BJ (cell line): ENCODE measurements around the gene GLI3. TPM values are rescaled to one million over a fixed set of nuclear protein-coding genes. Genes with fewer than 3 reads are reported as not detected.

ENCODE experiments used
- CTCF ChIA-PET: fragments of 350-600 bp; formaldehyde crosslinking; extraction: SDS; loops from one replicate; lab custom pipeline; 2021; ENCODE audit warnings: antibody characterized with exemption, inconsistent platforms; lab: Yijun Ruan, JAX
- POLR2A ChIA-PET: fragments of 300-600 bp; sonication (Branson Sonifier 250); formaldehyde crosslinking; extraction: SDS; loops from one replicate; lab custom pipeline; 2021; ENCODE audit warnings: antibody characterized with exemption; lab: Charles Lee
- DNase-seq: peaks from one replicate; pipeline ENCODE4 v3.0.0-alpha.2; 2011; ENCODE audit warnings: low read depth
- H3K27me3 ChIP-seq: 2 replicates; pipeline ENCODE4 v1.6.0; 2011; ENCODE audit warnings: low read length; ENCODE audit not compliant: control insufficient read depth, insufficient read depth
- H3K36me3 ChIP-seq: 2 replicates; pipeline ENCODE4 v1.5.1; 2011; ENCODE audit warnings: low read length; ENCODE audit not compliant: control insufficient read depth, insufficient read depth
- H3K4me3 ChIP-seq: 2 replicates; pipeline ENCODE4 v1.5.1; 2011; ENCODE audit warnings: low read depth, mild to moderate bottlenecking, control low read depth, low read length
- polyA plus RNA-seq: library from polyadenylated mRNA; depleted of rRNA; stranded (reverse); fragments of >200 nt; gene quantifications from 2 replicates; pipeline ENCODE4 v1.2.3, GENCODE V29; 2011
- TF ChIP-seq, protein P1 (sequence below): IDR thresholded peaks from 2 replicates; pipeline ENCODE4 v1.5.1; 2011; ENCODE audit warnings: low read depth, mild to moderate bottlenecking, control low read depth, inconsistent platforms, low read length, moderate library complexity; ENCODE audit not compliant: insufficient read depth

Gene GLI3
- polyA plus RNA-seq, 1 experiment: 5.1 TPM

DNA sequence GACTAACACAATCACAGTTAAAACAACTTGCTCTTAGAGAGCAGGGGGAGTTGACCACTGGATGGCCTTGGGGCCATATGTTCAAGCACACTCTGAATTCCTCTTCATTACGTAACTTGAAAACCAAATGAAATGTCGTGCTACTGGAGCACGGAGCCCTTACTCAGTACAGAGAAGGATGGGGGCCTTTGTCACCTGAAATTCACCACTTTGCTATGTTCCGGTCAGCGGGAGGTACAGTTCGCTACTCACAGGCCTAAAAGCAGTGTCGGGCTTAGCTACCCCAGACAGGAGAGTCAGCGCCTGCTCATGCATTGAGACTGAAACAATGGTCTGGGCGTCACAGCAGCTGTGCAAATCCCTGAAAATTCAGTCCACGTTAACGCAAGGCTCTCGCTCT is 39.6 kb downstream of the GLI3 start:
- Histone ChIP-seq H3K36me3 (peaks cover under 1% of the 10 kb centered on the region; the same call in 1 of the 2 replicates), H3K4me3 (no peak overlapping the region), H3K27me3 (no peaks in the 10 kb centered on the region)
- CTCF ChIA-PET: no interaction called here
- POLR2A ChIA-PET: no interaction called here
- TF ChIP-seq, protein P1, sequence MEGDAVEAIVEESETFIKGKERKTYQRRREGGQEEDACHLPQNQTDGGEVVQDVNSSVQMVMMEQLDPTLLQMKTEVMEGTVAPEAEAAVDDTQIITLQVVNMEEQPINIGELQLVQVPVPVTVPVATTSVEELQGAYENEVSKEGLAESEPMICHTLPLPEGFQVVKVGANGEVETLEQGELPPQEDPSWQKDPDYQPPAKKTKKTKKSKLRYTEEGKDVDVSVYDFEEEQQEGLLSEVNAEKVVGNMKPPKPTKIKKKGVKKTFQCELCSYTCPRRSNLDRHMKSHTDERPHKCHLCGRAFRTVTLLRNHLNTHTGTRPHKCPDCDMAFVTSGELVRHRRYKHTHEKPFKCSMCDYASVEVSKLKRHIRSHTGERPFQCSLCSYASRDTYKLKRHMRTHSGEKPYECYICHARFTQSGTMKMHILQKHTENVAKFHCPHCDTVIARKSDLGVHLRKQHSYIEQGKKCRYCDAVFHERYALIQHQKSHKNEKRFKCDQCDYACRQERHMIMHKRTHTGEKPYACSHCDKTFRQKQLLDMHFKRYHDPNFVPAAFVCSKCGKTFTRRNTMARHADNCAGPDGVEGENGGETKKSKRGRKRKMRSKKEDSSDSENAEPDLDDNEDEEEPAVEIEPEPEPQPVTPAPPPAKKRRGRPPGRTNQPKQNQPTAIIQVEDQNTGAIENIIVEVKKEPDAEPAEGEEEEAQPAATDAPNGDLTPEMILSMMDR: no peak
- peak; percentile 48 for DNase-seq

DNA sequence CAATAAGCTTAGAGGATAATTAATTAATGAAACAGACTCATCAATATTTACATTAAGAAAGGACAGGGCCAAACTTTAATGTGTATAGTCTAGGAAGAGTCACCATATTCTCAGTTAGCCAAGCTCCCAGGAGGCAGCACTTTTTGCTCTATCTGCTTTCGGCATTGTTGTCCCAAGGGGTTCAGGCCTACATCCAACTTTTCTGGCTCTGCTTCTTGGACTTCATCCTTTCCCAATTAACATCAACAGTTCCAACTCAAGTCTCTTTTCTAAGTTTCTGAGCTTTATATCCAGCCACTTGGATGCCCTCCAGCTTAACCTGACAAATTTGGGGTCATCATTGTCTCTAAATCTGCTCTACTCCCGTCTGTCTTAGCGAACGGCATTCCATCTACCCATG is 42.8 kb downstream of the GLI3 start:
- TF ChIP-seq, protein P1: no peak
- ChIA-PET POLR2A (no interaction called here), CTCF (interaction anchor here (1.9 kb wide), 1 partner anchor 214 kb away, joined by 4 read pairs; no protein-coding TSS in a partner anchor)
- Histone ChIP-seq H3K27me3 (no peaks in the 10 kb centered on the region), H3K4me3 (no peak overlapping the region), H3K36me3 (no peaks in the 10 kb centered on the region)
- no peak for DNase-seq

DNA sequence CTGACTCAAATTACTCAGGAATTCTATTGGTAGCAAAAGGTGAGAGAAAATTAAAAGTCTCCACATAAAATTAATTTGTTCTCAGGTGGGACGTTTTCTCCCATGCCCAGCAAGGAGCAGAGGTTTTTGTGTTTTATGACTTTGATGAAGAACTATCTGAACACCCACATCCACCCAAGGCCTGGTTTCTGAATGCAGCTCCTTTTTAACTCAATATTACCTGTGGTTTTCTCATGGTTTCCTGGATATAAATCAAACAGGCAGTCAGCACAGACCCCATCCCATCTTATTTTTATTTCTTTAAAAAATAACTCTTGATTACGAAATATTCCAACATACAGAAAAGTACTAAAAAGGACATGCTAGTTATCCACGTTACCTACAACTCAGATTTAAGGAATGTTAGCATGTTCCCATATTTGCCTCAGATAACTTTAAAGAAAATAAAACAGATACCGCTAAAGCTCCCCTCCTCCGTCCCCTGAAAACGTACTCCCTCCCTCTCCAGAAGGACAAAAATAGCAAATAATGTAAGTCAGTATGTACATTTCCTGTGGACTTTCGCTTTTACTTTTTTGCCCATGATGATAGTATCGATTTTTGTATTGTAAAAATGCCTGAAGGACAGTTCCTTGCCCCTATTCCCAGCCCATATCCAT is 43.4 kb downstream of the GLI3 start:
- Histone ChIP-seq H3K27me3 (no peaks in the 10 kb centered on the region), H3K36me3 (no peaks in the 10 kb centered on the region), H3K4me3 (no peak overlapping the region)
- ChIA-PET POLR2A (no interaction called here), CTCF (interaction anchor here (0.6 to 1.9 kb wide), 3 partner anchors 178 to 692 kb away, joined by 3 to 4 read pairs (median 3); no protein-coding TSS in a partner anchor)
- no peak for DNase-seq
- TF ChIP-seq, protein P1: no peak

DNA sequence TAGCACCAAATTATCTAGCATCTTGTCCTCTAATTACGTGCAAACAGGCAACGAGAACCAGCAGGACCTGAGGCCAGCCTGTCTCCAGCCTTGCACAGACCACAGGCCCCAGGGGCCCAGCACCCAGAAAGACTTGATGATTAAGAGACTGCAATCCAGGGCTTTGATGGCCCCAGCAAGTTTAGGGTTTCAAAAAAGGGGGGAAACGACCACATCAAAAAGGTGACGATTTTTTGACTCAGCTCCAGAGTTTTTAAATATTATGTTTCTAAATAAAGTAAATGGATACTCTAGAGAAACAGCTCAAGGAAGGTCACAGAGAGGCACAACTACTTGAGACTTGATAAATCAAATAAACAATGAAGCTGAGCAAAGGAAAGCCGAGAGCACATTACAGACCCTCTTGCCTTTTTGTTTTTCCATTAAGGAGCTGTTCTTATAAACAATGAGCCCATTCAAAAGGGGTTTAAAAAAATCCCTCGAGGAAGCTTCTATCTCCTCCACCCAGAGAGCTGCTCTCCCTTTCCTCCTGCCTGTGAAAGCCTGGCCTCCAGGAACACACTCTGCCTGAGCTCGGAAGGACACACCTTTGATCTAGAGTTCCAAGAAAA is 44.1 kb downstream of the GLI3 start:
- TF ChIP-seq, protein P1: no peak
- no peak overlapping the region for H3K4me3 ChIP-seq
- no peaks in the 10 kb centered on the region for H3K36me3 ChIP-seq
- DNase-seq: no peak
- CTCF ChIA-PET: interaction anchor here (0.6 to 1.2 kb wide), 3 partner anchors 22 to 692 kb away, joined by 3 read pairs; no protein-coding TSS in a partner anchor
- POLR2A ChIA-PET: no interaction called here
- H3K27me3 ChIP-seq: no peaks in the 10 kb centered on the region

DNA sequence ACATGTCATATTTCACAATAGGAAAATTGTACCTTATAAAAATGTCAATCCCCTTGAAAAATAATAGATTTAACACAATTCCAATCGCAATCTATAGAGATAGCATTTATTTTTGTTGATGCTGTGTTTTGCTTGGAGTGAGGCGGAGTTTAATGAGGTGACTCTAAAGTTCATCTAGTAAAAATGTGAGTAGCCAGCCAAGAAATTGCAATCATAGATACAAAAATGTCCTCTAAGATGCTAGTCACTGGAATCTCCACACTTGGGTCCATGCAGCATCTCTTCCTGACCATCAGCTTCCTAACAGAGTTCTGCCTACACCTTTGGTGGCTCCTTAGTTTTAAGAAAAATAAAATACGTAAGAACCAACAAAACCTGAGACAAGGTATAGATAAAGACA is 44.9 kb downstream of the GLI3 start:
- ChIA-PET POLR2A (no interaction called here), CTCF (interaction anchor here (1.2 kb wide), 1 partner anchor 21 kb away, joined by 3 read pairs; no protein-coding TSS in a partner anchor)
- TF ChIP-seq, protein P1: no peak
- DNase-seq: no peak
- Histone ChIP-seq H3K27me3 (no peaks in the 10 kb centered on the region), H3K4me3 (no peak overlapping the region), H3K36me3 (no peaks in the 10 kb centered on the region)
